Mesendoderm (in vitro differentiated cells): ENCODE measurements around the gene RPL12.

Source experiments
- DNase-seq: peaks from one replicate; pipeline ENCODE4 v3.0.0; 2013
- H2AK5ac ChIP-seq: 2 replicates; pipeline ENCODE4 v1.6.1; 2013; ENCODE audit warnings: low read length, inconsistent platforms
- H2BK120ac ChIP-seq: 2 replicates; pipeline ENCODE4 v1.6.1; 2013; ENCODE audit warnings: low read depth, mild to moderate bottlenecking, low read length, moderate library complexity, mixed read lengths
- H2BK15ac ChIP-seq: replicated peaks from 2 replicates; pipeline ENCODE4 v1.6.1; 2013; ENCODE audit warnings: low read depth, mild to moderate bottlenecking, moderate library complexity
- H2BK5ac ChIP-seq: 2 replicates; pipeline ENCODE4 v1.6.1; 2013; ENCODE audit warnings: low read length, inconsistent platforms
- H3K18ac ChIP-seq: 2 replicates; pipeline ENCODE4 v1.6.1; 2013; ENCODE audit warnings: mild to moderate bottlenecking, low read length, mixed read lengths
- H3K23ac ChIP-seq: one replicate; pipeline ENCODE4 v1.6.1; 2013; ENCODE audit warnings: low read length
- H3K27ac ChIP-seq: 2 replicates; pipeline ENCODE4 v1.5.1; 2013; ENCODE audit warnings: low read depth, mild to moderate bottlenecking, inconsistent platforms, low read length, moderate library complexity
- H3K27me3 ChIP-seq: 2 replicates; pipeline ENCODE4 v1.6.1; 2013; ENCODE audit warnings: low read length, control low read depth, mild to moderate bottlenecking, inconsistent platforms; ENCODE audit not compliant: insufficient read depth, poor library complexity
- H3K36me3 ChIP-seq: 2 replicates; pipeline ENCODE4 v1.6.1; 2013; ENCODE audit warnings: low read length, inconsistent platforms; ENCODE audit not compliant: control insufficient read depth, insufficient read depth
- H3K4ac ChIP-seq: one replicate; pipeline ENCODE4 v1.6.1; 2013; ENCODE audit warnings: low read depth, mild to moderate bottlenecking, low read length, moderate library complexity
- H3K4me1 ChIP-seq: 2 replicates; pipeline ENCODE4 v1.6.1; 2013; ENCODE audit warnings: low read depth, low read length, inconsistent platforms; ENCODE audit not compliant: control insufficient read depth
- H3K4me2 ChIP-seq: 2 replicates; pipeline ENCODE4 v1.6.1; 2013; ENCODE audit warnings: low read length
- H3K4me3 ChIP-seq: 2 replicates; pipeline ENCODE4 v1.5.1; 2013; ENCODE audit warnings: mild to moderate bottlenecking, low read length
- H3K56ac ChIP-seq: one replicate; pipeline ENCODE4 v1.6.1; 2013; ENCODE audit warnings: low read length
- H3K79me1 ChIP-seq: 2 replicates; pipeline ENCODE4 v1.6.1; 2013; ENCODE audit warnings: low read length, inconsistent platforms
- H3K79me2 ChIP-seq: 2 replicates; pipeline ENCODE4 v1.6.1; 2013; ENCODE audit warnings: mild to moderate bottlenecking, low read length; ENCODE audit not compliant: control insufficient read depth, insufficient read depth
- H3K9ac ChIP-seq: 2 replicates; pipeline ENCODE4 v1.6.1; 2013; ENCODE audit warnings: low read length, inconsistent platforms
- H4K5ac ChIP-seq: one replicate; pipeline ENCODE4 v1.6.1; 2013; ENCODE audit warnings: low read length
- H4K8ac ChIP-seq: one replicate; pipeline ENCODE4 v1.6.1; 2013; ENCODE audit warnings: low read depth, mild to moderate bottlenecking, control low read depth, low read length, moderate library complexity
- WGBS: extraction: QIAGEN DNeasy Blood & Tissue Kit; methylation state at CpG from one replicate; pipeline ENCODE4 v1.1.7; 2013; ENCODE audit warnings: low lambda C conversion rate, missing lambda C conversion rate; ENCODE audit not compliant: insufficient coverage; ENCODE audit errors: extremely low coverage; 5-methylcytosine and 5-hydroxymethylcytosine counted together

RPL12 gene

GRCh38 chr9:127444921-127445850, 6.0 kb downstream of the RPL12 start:
- Histone ChIP-seq H3K79me2 (peaks cover 23% of the 10 kb centered on the region), H3K23ac (no peak overlapping the region), H3K4me3 (no peak overlapping the region), H4K8ac (no peak overlapping the region), H3K4me1 (no peaks in the 10 kb centered on the region), H2BK15ac (no peak overlapping the region), H2AK5ac (no peak overlapping the region), H3K27ac (no peak overlapping the region), H3K18ac (no peak overlapping the region), H3K56ac (no peak overlapping the region), H3K9ac (no peak overlapping the region), H3K4me2 (no peak overlapping the region), H4K5ac (no peak overlapping the region), H3K27me3 (no peaks in the 10 kb centered on the region), H3K4ac (no peak overlapping the region), H3K36me3 (peaks cover 33% of the 10 kb centered on the region), H3K79me1 (peaks cover 6% of the 10 kb centered on the region), H2BK120ac (no peak overlapping the region), H2BK5ac (no peak overlapping the region)
- DNase-seq = peak; percentile 46
- WGBS = no CpG with 5 or more reads among the region's 15 CpGs

GRCh38 chr9:127444283-127444920, 6.8 kb downstream of the RPL12 start:
- no peaks in the 10 kb centered on the region for H3K27me3 ChIP-seq
- no peak overlapping the region for H3K4me3 ChIP-seq
- peaks cover 15% of the 10 kb centered on the region for H3K79me2 ChIP-seq
- no CpG with 5 or more reads among the region's 17 CpGs for WGBS
- no peak overlapping the region for H3K56ac ChIP-seq
- peak; percentile 40 for DNase-seq
- H3K9ac ChIP-seq = no peak overlapping the region
- H3K4ac ChIP-seq = no peak overlapping the region
- no peak overlapping the region for H3K23ac ChIP-seq
- no peak overlapping the region for H3K4me2 ChIP-seq
- no peak overlapping the region for H4K5ac ChIP-seq
- no peak overlapping the region for H4K8ac ChIP-seq
- H3K18ac ChIP-seq = no peak overlapping the region
- H2BK5ac ChIP-seq = no peak overlapping the region
- H2BK15ac ChIP-seq = no peak overlapping the region
- peaks cover 30% of the 10 kb centered on the region for H3K36me3 ChIP-seq
- no peak overlapping the region for H2AK5ac ChIP-seq
- H3K27ac ChIP-seq = no peak overlapping the region
- no peak overlapping the region for H2BK120ac ChIP-seq
- no peaks in the 10 kb centered on the region for H3K4me1 ChIP-seq
- H3K79me1 ChIP-seq = peaks cover 6% of the 10 kb centered on the region

GRCh38 chr9:127438394-127438793, 12.8 kb downstream of the RPL12 start:
- WGBS = no CpG with 5 or more reads among the region's 9 CpGs
- Histone ChIP-seq H4K5ac (no peak overlapping the region), H3K27me3 (no peaks in the 10 kb centered on the region), H3K4ac (no peak overlapping the region), H3K4me2 (no peak overlapping the region), H3K4me1 (no peaks in the 10 kb centered on the region), H3K4me3 (no peak overlapping the region), H3K36me3 (peaks cover 7% of the 10 kb centered on the region), H2BK5ac (no peak overlapping the region), H4K8ac (no peak overlapping the region), H3K9ac (no peak overlapping the region), H3K56ac (no peak overlapping the region), H3K27ac (no peak overlapping the region), H2AK5ac (no peak overlapping the region), H3K79me1 (no peaks in the 10 kb centered on the region), H3K18ac (no peak overlapping the region), H3K23ac (no peak overlapping the region), H3K79me2 (no peaks in the 10 kb centered on the region), H2BK120ac (no peak overlapping the region), H2BK15ac (no peak overlapping the region)
- no peak for DNase-seq

GRCh38 chr9:127437497-127438264, 13.5 kb downstream of the RPL12 start:
- H3K4me1 ChIP-seq = no peaks in the 10 kb centered on the region
- no peak overlapping the region for H3K4me3 ChIP-seq
- no peak overlapping the region for H3K27ac ChIP-seq
- H3K27me3 ChIP-seq = no peaks in the 10 kb centered on the region
- no peak overlapping the region for H2BK15ac ChIP-seq
- H2BK120ac ChIP-seq = no peak overlapping the region
- no peak overlapping the region for H3K9ac ChIP-seq
- H3K79me1 ChIP-seq = no peaks in the 10 kb centered on the region
- H2BK5ac ChIP-seq = no peak overlapping the region
- H3K23ac ChIP-seq = no peak overlapping the region
- H4K5ac ChIP-seq = no peak overlapping the region
- H3K4me2 ChIP-seq = no peak overlapping the region
- no peak overlapping the region for H3K4ac ChIP-seq
- no peak overlapping the region for H2AK5ac ChIP-seq
- H3K36me3 ChIP-seq = peaks cover 7% of the 10 kb centered on the region
- peak; percentile 31 for DNase-seq
- no peak overlapping the region for H3K18ac ChIP-seq
- no peak overlapping the region for H3K56ac ChIP-seq
- WGBS = no CpG with 5 or more reads among the region's 12 CpGs
- H3K79me2 ChIP-seq = no peaks in the 10 kb centered on the region
- no peak overlapping the region for H4K8ac ChIP-seq

- no peak overlapping the region for H3K27ac ChIP-seq
- no peaks in the 10 kb centered on the region for H3K79me2 ChIP-seq
- no peak overlapping the region for H4K8ac ChIP-seq
- H3K56ac ChIP-seq = no peak overlapping the region
- no peak overlapping the region for H3K9ac ChIP-seq
- H3K27me3 ChIP-seq = no peaks in the 10 kb centered on the region
- H3K4me1 ChIP-seq = no peaks in the 10 kb centered on the region
- H3K18ac ChIP-seq = no peak overlapping the region
- no peak overlapping the region for H3K4ac ChIP-seq
- no peak overlapping the region for H4K5ac ChIP-seq
- WGBS = no CpG with 5 or more reads among the region's 8 CpGs
- H2AK5ac ChIP-seq = no peak overlapping the region
- no peak overlapping the region for H2BK5ac ChIP-seq
- no peak overlapping the region for H3K4me2 ChIP-seq
- H3K36me3 ChIP-seq = peaks cover 3% of the 10 kb centered on the region
- DNase-seq = no peak
- no peak overlapping the region for H2BK15ac ChIP-seq
- no peak overlapping the region for H2BK120ac ChIP-seq
- no peak overlapping the region for H3K23ac ChIP-seq
- no peak overlapping the region for H3K4me3 ChIP-seq
- H3K79me1 ChIP-seq = peaks cover 3% of the 10 kb centered on the region
Measured at GRCh38 chr9:127430415-127430814, 20.8 kb downstream of the RPL12 start.
